Progenitor cell of endocrine pancreas (in vitro differentiated cells): ENCODE data around the gene TIE1. TPM values are rescaled to one million over a fixed set of nuclear protein-coding genes. Genes with fewer than 3 reads are reported as not detected.

Experiments used
- DNase-seq: peaks from one replicate; pipeline ENCODE4 v3.0.0; 2021; ENCODE audit warnings: low spot score; ENCODE audit not compliant: unreplicated experiment
- H3K27ac Mint-ChIP-seq: 2 replicates; pipeline ENCODE4 v1.8.0; 2021; ENCODE audit warnings: mild to moderate bottlenecking, moderate library complexity, mixed read lengths
- H3K27me3 Mint-ChIP-seq: 2 replicates; pipeline ENCODE4 v1.8.0; 2021; ENCODE audit warnings: mixed read lengths
- H3K36me3 Mint-ChIP-seq: 2 replicates; pipeline ENCODE4 v1.8.0; 2022; ENCODE audit warnings: mixed read lengths; ENCODE audit not compliant: insufficient read depth
- H3K4me1 Mint-ChIP-seq: 2 replicates; pipeline ENCODE4 v1.8.0; 2021; ENCODE audit warnings: low read depth, mixed read lengths
- H3K4me3 Mint-ChIP-seq: 2 replicates; pipeline ENCODE4 v1.8.0; 2021; ENCODE audit warnings: low read depth, mild to moderate bottlenecking, moderate library complexity, mixed read lengths
- H3K9me3 Mint-ChIP-seq: 2 replicates; pipeline ENCODE4 v1.8.0; 2021; ENCODE audit warnings: low read depth, mixed read lengths
- CTCF ChIP-seq: fragments of 200-600 bp; sonication (generic); IDR thresholded peaks from one replicate; pipeline ENCODE4 v1.5.0; 2021; ENCODE audit warnings: antibody characterized with exemption, mild to moderate bottlenecking; ENCODE audit not compliant: unreplicated experiment
- total RNA-seq: library from RNA; stranded (reverse); gene quantifications from 2 replicates; pipeline ENCODE4 v1.2.1, GENCODE V29; 2021

Gene TIE1
- total RNA-seq, 1 donor from 2014 or later, result 1.2 TPM

- DNase-seq, result no peak
- TF ChIP-seq CTCF, result no peak
- H3K4me3 Mint-ChIP-seq, result no peak overlapping the region
- peak overlapping the region; percentile 75 for H3K27ac Mint-ChIP-seq
- no peaks in the 10 kb centered on the region for H3K36me3 Mint-ChIP-seq
- H3K9me3 Mint-ChIP-seq, result no peaks in the 10 kb centered on the region
- H3K4me1 Mint-ChIP-seq, result peaks cover 38% of the 10 kb centered on the region
- H3K27me3 Mint-ChIP-seq, result peaks cover 2% of the 10 kb centered on the region
These were observed 50.9 kb downstream of the TIE1 start for GRCh38 chr1:43351421-43352350.

- H3K36me3 Mint-ChIP-seq, result no peaks in the 10 kb centered on the region
- peaks cover 38% of the 10 kb centered on the region for H3K4me1 Mint-ChIP-seq
- peak overlapping the region; percentile 75 for H3K27ac Mint-ChIP-seq
- no peak for DNase-seq
- no peak for TF ChIP-seq CTCF
- H3K27me3 Mint-ChIP-seq, result no peaks in the 10 kb centered on the region
- H3K4me3 Mint-ChIP-seq, result no peak overlapping the region
- H3K9me3 Mint-ChIP-seq, result no peaks in the 10 kb centered on the region
These were observed 51.5 kb downstream of the TIE1 start for GRCh38 chr1:43352351-43352705.

GRCh38 chr1:43352881-43353280, 52.1 kb downstream of the TIE1 start:
- H3K4me1 Mint-ChIP-seq, result peaks cover 40% of the 10 kb centered on the region
- no peak overlapping the region for H3K4me3 Mint-ChIP-seq
- no peaks in the 10 kb centered on the region for H3K9me3 Mint-ChIP-seq
- no peaks in the 10 kb centered on the region for H3K36me3 Mint-ChIP-seq
- no peaks in the 10 kb centered on the region for H3K27me3 Mint-ChIP-seq
- H3K27ac Mint-ChIP-seq, result no peak overlapping the region
- no peak for DNase-seq
- no peak for TF ChIP-seq CTCF

GRCh38 chr1:43354471-43354870, 53.7 kb downstream of the TIE1 start:
- Mint-ChIP-seq H3K27ac (no peak overlapping the region), H3K4me1 (peaks cover 37% of the 10 kb centered on the region), H3K4me3 (no peak overlapping the region), H3K27me3 (no peaks in the 10 kb centered on the region), H3K36me3 (no peaks in the 10 kb centered on the region), H3K9me3 (no peaks in the 10 kb centered on the region)
- DNase-seq, result no peak
- no peak for TF ChIP-seq CTCF

GRCh38 chr1:43354936-43355335, 54.2 kb downstream of the TIE1 start:
- H3K27ac Mint-ChIP-seq, result no peak overlapping the region
- H3K9me3 Mint-ChIP-seq, result no peaks in the 10 kb centered on the region
- peaks cover 37% of the 10 kb centered on the region for H3K4me1 Mint-ChIP-seq
- no peak for DNase-seq
- no peak overlapping the region for H3K4me3 Mint-ChIP-seq
- no peaks in the 10 kb centered on the region for H3K36me3 Mint-ChIP-seq
- no peaks in the 10 kb centered on the region for H3K27me3 Mint-ChIP-seq
- no peak for TF ChIP-seq CTCF
